Peyer's patch (tissue), 4 donors: ENCODE results near the gene DHX58. TPM values are rescaled to one million over a fixed set of nuclear protein-coding genes. Genes with fewer than 3 reads are reported as not detected.

ENCODE experiments used
- DNase-seq, 3 donors: peaks; one replicate each; pipeline ENCODE4 v3.0.0-alpha.2; 2017 to 2019
- H3K27ac ChIP-seq, 4 donors: fragments of 200-600 bp; sonication (generic); one replicate each; pipeline ENCODE4 v1.5.1; 2016 to 2019
- H3K27me3 ChIP-seq, 2 donors: fragments of 200-600 bp; sonication (generic); one replicate each; pipeline ENCODE4 v1.5.1; 2019
- H3K36me3 ChIP-seq, 3 donors: fragments of 200-600 bp; sonication (generic); one replicate each; pipeline ENCODE4 v1.5.1; 2016 to 2019
- H3K4me1 ChIP-seq, 4 donors: fragments of 200-600 bp; sonication (generic); one replicate each; pipeline ENCODE4 v1.5.1; 2016 to 2019
- H3K4me3 ChIP-seq, 4 donors: fragments of 200-600 bp; sonication (generic); 1 replicate in 3 of 4; 2 replicates in 1 of 4; pipeline ENCODE4 v1.5.1; 2016 to 2019; ENCODE audit warnings: mild to moderate bottlenecking in 1 of 4
- H3K9me3 ChIP-seq, 4 donors: fragments of 200-600 bp; sonication (generic); one replicate each; pipeline ENCODE4 v1.5.1; 2016 to 2019; ENCODE audit warnings: mild to moderate bottlenecking in 1 of 4
- POLR2A ChIP-seq, 2 donors: fragments of 450-650 bp; IDR thresholded peaks; one replicate each; pipeline ENCODE4 v1.5.1; 2017; ENCODE audit warnings: antibody characterized with exemption in 2 of 2, mild to moderate bottlenecking in 2 of 2, moderate library complexity in 2 of 2
- total RNA-seq, 4 donors: library from RNA; depleted of rRNA; stranded (reverse); fragments of >200 nt; gene quantifications; one replicate each; pipeline ENCODE4 v1.1.0, GENCODE V29; 2016
- TF ChIP-seq, protein P1 (sequence below), 6 experiments: fragments of 450-650 bp in 4 of 6; fragments of 200-600 bp in 2 of 6; sonication (generic) in 1 of 6; IDR thresholded peaks; one replicate each; pipeline ENCODE4 v1.5.1; 2017 to 2019; ENCODE audit warnings: antibody characterized with exemption in 6 of 6, mild to moderate bottlenecking in 3 of 6, moderate library complexity in 1 of 6

DHX58 gene
- 10 to 100 TPM; 12.8 to 24.8 (median 18.4) TPM for total RNA-seq

DNA sequence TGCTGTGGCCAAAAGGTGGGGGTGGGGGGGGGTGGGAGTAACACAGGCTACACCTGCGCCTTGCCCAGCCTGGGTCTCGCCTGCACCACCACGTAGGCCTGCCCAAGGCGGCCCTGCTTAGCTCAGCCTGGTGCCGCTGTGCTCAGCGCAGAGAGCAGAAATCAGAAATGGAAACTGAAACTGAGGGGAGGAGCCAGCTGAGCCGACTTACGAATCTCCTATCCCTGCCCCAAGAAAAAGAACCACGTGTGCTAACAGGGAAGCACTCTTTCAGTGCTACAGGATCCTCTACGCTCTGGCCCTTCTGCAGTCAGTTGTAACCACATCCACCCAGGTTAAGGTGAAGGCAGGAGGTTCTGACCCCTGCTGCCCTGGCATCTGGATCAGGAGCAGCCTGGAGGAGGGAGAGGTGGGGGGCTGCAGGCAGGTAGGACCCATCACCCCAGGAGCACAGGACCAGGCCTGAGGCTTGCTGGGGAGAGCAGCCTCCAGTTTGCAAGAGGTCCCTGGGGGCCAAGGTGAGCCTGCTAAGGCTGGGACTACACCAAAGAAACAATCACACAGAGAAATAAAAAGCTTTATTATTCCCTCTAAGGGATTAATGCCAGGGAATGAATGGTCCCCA is at the start of gene DHX58:
Gene DHX58 (minus strand): TSS at position 163 of the 625 bp plus-strand sequence. CDS start 822 bp downstream, outside the sequence.
- peak in 2 of 3 donors; percentile 80 to 92 for DNase-seq
- no peaks in the 10 kb centered on the region for H3K9me3 ChIP-seq
- TF ChIP-seq, protein P1, sequence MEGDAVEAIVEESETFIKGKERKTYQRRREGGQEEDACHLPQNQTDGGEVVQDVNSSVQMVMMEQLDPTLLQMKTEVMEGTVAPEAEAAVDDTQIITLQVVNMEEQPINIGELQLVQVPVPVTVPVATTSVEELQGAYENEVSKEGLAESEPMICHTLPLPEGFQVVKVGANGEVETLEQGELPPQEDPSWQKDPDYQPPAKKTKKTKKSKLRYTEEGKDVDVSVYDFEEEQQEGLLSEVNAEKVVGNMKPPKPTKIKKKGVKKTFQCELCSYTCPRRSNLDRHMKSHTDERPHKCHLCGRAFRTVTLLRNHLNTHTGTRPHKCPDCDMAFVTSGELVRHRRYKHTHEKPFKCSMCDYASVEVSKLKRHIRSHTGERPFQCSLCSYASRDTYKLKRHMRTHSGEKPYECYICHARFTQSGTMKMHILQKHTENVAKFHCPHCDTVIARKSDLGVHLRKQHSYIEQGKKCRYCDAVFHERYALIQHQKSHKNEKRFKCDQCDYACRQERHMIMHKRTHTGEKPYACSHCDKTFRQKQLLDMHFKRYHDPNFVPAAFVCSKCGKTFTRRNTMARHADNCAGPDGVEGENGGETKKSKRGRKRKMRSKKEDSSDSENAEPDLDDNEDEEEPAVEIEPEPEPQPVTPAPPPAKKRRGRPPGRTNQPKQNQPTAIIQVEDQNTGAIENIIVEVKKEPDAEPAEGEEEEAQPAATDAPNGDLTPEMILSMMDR (IDR thresholded peaks at IDR 0.05), result no peak
- TF ChIP-seq POLR2A (IDR thresholded peaks at IDR 0.05), result peak; percentile 23 to 72
- H3K4me1 ChIP-seq, result peaks cover 0 to 19% (median 15%) of the 10 kb centered on the region in 4 donors
- peak within 1 kb of the TSS; percentile 87 to 96 (median 93) for H3K27ac ChIP-seq
- no peaks in the 10 kb centered on the region for H3K27me3 ChIP-seq
- peak within 1 kb of the TSS; percentile 38 to 60 (median 56) for H3K4me3 ChIP-seq
- no peaks in the 10 kb centered on the region for H3K36me3 ChIP-seq

GRCh38 chr17:42160531-42160910 is 48.0 kb upstream of the DHX58 start:
- TF ChIP-seq, protein P1 (IDR thresholded peaks at IDR 0.05), result no peak
- TF ChIP-seq POLR2A (IDR thresholded peaks at IDR 0.05), result no peak
- DNase-seq, result no peak
- no peak overlapping the region for H3K27ac ChIP-seq
- no peaks in the 10 kb centered on the region for H3K4me1 ChIP-seq
- H3K36me3 ChIP-seq, result no peaks in the 10 kb centered on the region
- H3K4me3 ChIP-seq, result no peak overlapping the region
- no peaks in the 10 kb centered on the region for H3K27me3 ChIP-seq
- H3K9me3 ChIP-seq, result no peaks in the 10 kb centered on the region

GRCh38 chr17:42159796-42160530 is 47.4 kb upstream of the DHX58 start:
- DNase-seq, result no peak
- Histone ChIP-seq H3K27ac (no peak overlapping the region), H3K36me3 (no peaks in the 10 kb centered on the region), H3K27me3 (no peaks in the 10 kb centered on the region), H3K4me1 (no peaks in the 10 kb centered on the region), H3K4me3 (no peak overlapping the region), H3K9me3 (no peaks in the 10 kb centered on the region)
- TF ChIP-seq, protein P1 (IDR thresholded peaks at IDR 0.05), result no peak
- no peak for TF ChIP-seq POLR2A (IDR thresholded peaks at IDR 0.05)

- DNase-seq, result no peak
- Histone ChIP-seq H3K27ac (peak overlapping the region in 1 of 4 donors; percentile 85), H3K4me3 (peak overlapping the region in 3 of 4 donors; percentile 91 to 98 (median 94)), H3K9me3 (no peaks in the 10 kb centered on the region), H3K36me3 (peaks cover 0 to 11% (median 0%) of the 10 kb centered on the region in 3 donors), H3K27me3 (no peaks in the 10 kb centered on the region), H3K4me1 (peaks cover 3 to 19% (median 14%) of the 10 kb centered on the region in 4 donors)
- no peak for TF ChIP-seq POLR2A (IDR thresholded peaks at IDR 0.05)
- TF ChIP-seq, protein P1 (IDR thresholded peaks at IDR 0.05), result no peak
Observed at GRCh38 chr17:42155614-42156045, 43.1 kb upstream of the DHX58 start.

DNA sequence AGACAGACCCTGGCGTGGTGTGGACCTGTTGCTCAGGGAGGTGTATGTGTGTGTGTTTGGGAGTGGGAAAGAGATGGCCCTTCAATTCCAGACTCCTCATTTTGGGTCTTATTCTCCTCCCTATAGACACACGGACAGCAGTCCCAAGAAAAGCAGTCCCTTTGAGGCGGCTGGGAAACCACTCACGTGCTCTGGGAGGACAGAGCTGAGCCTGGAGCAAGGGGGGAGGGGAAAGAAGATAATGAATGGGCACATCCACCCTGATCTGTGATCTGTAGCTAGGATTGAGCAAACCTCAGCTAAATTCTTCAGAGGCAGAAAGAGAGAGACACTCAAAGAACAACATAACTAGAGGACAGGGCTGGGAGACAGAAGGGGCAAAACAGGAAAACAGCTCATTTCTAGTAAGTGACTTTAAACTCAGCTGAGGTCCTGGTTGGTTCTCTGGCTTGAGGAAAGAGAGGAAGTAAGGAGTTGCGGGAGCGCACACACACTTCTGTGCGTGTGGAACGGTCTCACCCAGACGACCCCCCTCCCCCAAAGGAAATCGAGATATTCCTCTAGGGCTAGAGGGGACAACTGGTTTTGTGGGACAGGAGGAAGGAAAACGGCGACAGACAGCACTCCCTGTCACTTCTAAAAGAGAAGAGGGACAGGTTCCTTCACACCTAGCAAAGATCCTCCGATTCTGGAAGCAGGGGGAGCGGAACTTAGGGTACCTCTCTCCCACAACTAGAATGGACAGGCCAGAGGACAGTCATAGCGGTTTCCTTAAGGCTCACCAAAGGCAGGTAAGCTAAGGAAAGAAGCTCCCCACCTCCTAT is 41.6 kb upstream of the DHX58 start:
- Histone ChIP-seq H3K36me3 (peaks cover 0 to 16% (median 0%) of the 10 kb centered on the region in 3 donors), H3K27ac (peak overlapping the region; percentile 85 to 88 (median 86)), H3K27me3 (no peaks in the 10 kb centered on the region), H3K4me1 (peaks cover 3 to 19% (median 14%) of the 10 kb centered on the region in 4 donors), H3K9me3 (no peaks in the 10 kb centered on the region), H3K4me3 (peak overlapping the region; percentile 90 to 98 (median 92))
- no peak for TF ChIP-seq POLR2A (IDR thresholded peaks at IDR 0.05)
- TF ChIP-seq, protein P1 (IDR thresholded peaks at IDR 0.05), result peak in 1 of 6 experiments; percentile 2
- no peak for DNase-seq
